Endothelial cell of umbilical vein (primary cell): Measurements from ENCODE around the gene PDE7B. TPM values are rescaled to one million over a fixed set of nuclear protein-coding genes. Genes with fewer than 3 reads are reported as not detected.

Source experiments
- BruUV-seq: library from RNA; stranded (reverse); fragments of 400-500 nt; replicated peaks from 2 replicates; lab custom pipeline; 2021; lab: Mats Ljungman, UMichigan
- CTCF ChIA-PET: fragments of 300-600, 350-600 bp; sonication (Branson Sonifier 250); formaldehyde crosslinking; loops from one replicate; lab custom pipeline; 2021; ENCODE audit warnings: antibody characterized with exemption, inconsistent platforms; lab: Charles Lee
- POLR2A ChIA-PET: fragments of 300-600, 350-600 bp; sonication (Branson Sonifier 250); formaldehyde crosslinking; loops from one replicate; lab custom pipeline; 2021; ENCODE audit warnings: antibody characterized with exemption, inconsistent platforms; lab: Charles Lee
- DNase-seq: peaks from one replicate; pipeline ENCODE4 v3.0.0-alpha.2; 2011; ENCODE audit warnings: low read depth, low spot score
- FAIRE-seq: peaks from 2 replicates; lab custom pipeline; 2011; peaks lifted over from hg19 to GRCh38; lab: Jason Lieb, UNC
- H2AFZ ChIP-seq: 2 replicates; pipeline ENCODE4 v1.6.0; 2012; ENCODE audit warnings: low read depth, low read length, control low read depth, inconsistent platforms
- H3K27ac ChIP-seq: 2 replicates; pipeline ENCODE4 v1.5.1; 2011; ENCODE audit warnings: low read depth, mild to moderate bottlenecking, control low read depth, low read length, moderate library complexity; ENCODE audit not compliant: insufficient read depth
- H3K27me3 ChIP-seq, 2 experiments: 2 replicates each; pipeline versions ENCODE4 v1.6.0 to v1.6.1; 2011; ENCODE audit warnings: low read length in 2 of 2, mixed read lengths in 1 of 2; ENCODE audit not compliant: control insufficient read depth in 2 of 2, insufficient read depth in 2 of 2
- H3K36me3 ChIP-seq, 2 experiments: 2 replicates in 1 of 2; 3 replicates in 1 of 2; pipeline ENCODE4 v1.5.1; 2011; ENCODE audit warnings: low read length in 2 of 2, mild to moderate bottlenecking in 1 of 2, moderate library complexity in 1 of 2; ENCODE audit not compliant: control insufficient read depth in 2 of 2, insufficient read depth in 2 of 2; ENCODE audit errors: extremely low read depth in 1 of 2
- H3K4me1 ChIP-seq: 3 replicates; pipeline ENCODE4 v1.5.1; 2011; ENCODE audit warnings: mild to moderate bottlenecking, low read length; ENCODE audit not compliant: control insufficient read depth, insufficient read depth; ENCODE audit errors: extremely low read depth
- H3K4me2 ChIP-seq: 2 replicates; pipeline ENCODE4 v1.6.1; 2011; ENCODE audit warnings: low read length, control low read depth, mixed read lengths; ENCODE audit not compliant: insufficient read depth
- H3K4me3 ChIP-seq, 3 experiments: fragments of 200-600 bp in 1 of 3; sonication (generic), shearing (Covaris generic) in 1 of 3; replicated peaks in 1 of 3; 2 replicates each; pipeline ENCODE4 v1.5.1; 2011 to 2016; ENCODE audit warnings: control low read depth in 3 of 3, low read length in 3 of 3, mild to moderate bottlenecking in 2 of 3, inconsistent platforms in 1 of 3, low read depth in 1 of 3, moderate library complexity in 1 of 3; ENCODE audit not compliant: insufficient read depth in 1 of 3
- H3K79me2 ChIP-seq: 2 replicates; pipeline ENCODE4 v1.6.0; 2012; ENCODE audit warnings: low read length, inconsistent platforms; ENCODE audit not compliant: control insufficient read depth, insufficient read depth
- H3K9ac ChIP-seq: replicated peaks from 2 replicates; pipeline ENCODE3; 2011; ENCODE audit warnings: low read length, control low read depth; ENCODE audit not compliant: insufficient read depth; ENCODE audit errors: extremely low read depth
- H3K9me1 ChIP-seq: replicated peaks from 3 replicates; pipeline ENCODE4 v1.6.0; 2011; ENCODE audit warnings: mild to moderate bottlenecking, low read length; ENCODE audit not compliant: control insufficient read depth, insufficient read depth; ENCODE audit errors: extremely low read depth
- H3K9me3 ChIP-seq: replicated peaks from 2 replicates; pipeline ENCODE4 v1.5.1; 2012; ENCODE audit warnings: low read length, inconsistent platforms; ENCODE audit not compliant: control insufficient read depth, insufficient read depth
- H4K20me1 ChIP-seq: replicated peaks from 2 replicates; pipeline ENCODE3; 2011; ENCODE audit warnings: mild to moderate bottlenecking, low read length; ENCODE audit not compliant: control insufficient read depth, insufficient read depth; ENCODE audit errors: extremely low read depth
- CTCF ChIP-seq, 2 donors: IDR thresholded peaks; 1 replicate in 1 of 2; 2 replicates in 1 of 2; pipeline ENCODE4 v1.5.1; 2011; ENCODE audit warnings: low read length in 2 of 2, mild to moderate bottlenecking in 2 of 2, moderate library complexity in 2 of 2, control low read depth in 1 of 2, inconsistent platforms in 1 of 2, low read depth in 1 of 2; ENCODE audit not compliant: insufficient read depth in 1 of 2; ENCODE audit errors: extremely low read depth in 1 of 2
- EZH2 ChIP-seq: IDR thresholded peaks from 2 replicates; pipeline ENCODE4 v1.6.1; 2012; ENCODE audit warnings: borderline replicate concordance, low read depth, mild to moderate bottlenecking, moderate library complexity, low read length, inconsistent platforms; ENCODE audit not compliant: severe bottlenecking
- FOS ChIP-seq: IDR thresholded peaks from 2 replicates; pipeline ENCODE4 v1.6.1; 2011; ENCODE audit warnings: mild to moderate bottlenecking, low read length, moderate library complexity, borderline replicate concordance; ENCODE audit not compliant: insufficient read depth
- GATA2 ChIP-seq: IDR thresholded peaks from 2 replicates; pipeline ENCODE4 v1.7.0; 2011; ENCODE audit warnings: low read depth, mild to moderate bottlenecking, moderate library complexity, mixed read lengths, low read length; ENCODE audit not compliant: insufficient read length, insufficient read depth
- JUN ChIP-seq: IDR thresholded peaks from 2 replicates; pipeline ENCODE4 v1.6.1; 2011; ENCODE audit warnings: borderline replicate concordance, low read depth; ENCODE audit not compliant: insufficient read length, insufficient read depth
- MAX ChIP-seq: IDR thresholded peaks from 2 replicates; pipeline ENCODE4 v1.6.1; 2011; ENCODE audit not compliant: insufficient read depth, insufficient read length
- MYC ChIP-seq: IDR thresholded peaks from one replicate; pipeline ENCODE4 v1.6.1; 2011; ENCODE audit warnings: mild to moderate bottlenecking, low read depth, low read length
- POLR2A ChIP-seq: IDR thresholded peaks from 2 replicates; pipeline ENCODE4 v1.6.1; 2012; ENCODE audit warnings: low read depth, mild to moderate bottlenecking, control low read depth, low read length
- POLR2AphosphoS5 ChIP-seq: IDR thresholded peaks from 2 replicates; pipeline ENCODE4 v1.6.1; 2012; ENCODE audit warnings: low read depth, mild to moderate bottlenecking, control low read depth, low read length, moderate library complexity; ENCODE audit not compliant: insufficient read depth
- dilution Hi-C: fragments of 300-500 bp; cut with MboI; formaldehyde crosslinking; loops from one replicate; pipeline ENCODE4 v1.15.0; 2019; ENCODE audit warnings: low sequenced_read_pairs; ENCODE audit not compliant: extremely low pct_ligation_motif_present
- intact Hi-C: fragments of 100-400 bp; cut with micrococcal nuclease; formaldehyde crosslinking; loops from one replicate; pipeline ENCODE4 v1.10.0; 2022
- polyA plus RNA-seq, 4 experiments: library from polyadenylated mRNA; depleted of rRNA in 3 of 4; stranded (reverse) in 3 of 4; unstranded in 1 of 4; fragments of >200 nt; gene quantifications; 2 replicates each; pipeline versions ENCODE4 v1.2.1 to v1.2.3, GENCODE V29; 2011 to 2012; ENCODE audit warnings: missing spikeins in 1 of 4
- total RNA-seq: library from RNA; stranded (reverse); gene quantifications from 2 replicates; pipeline ENCODE4 v1.2.3, GENCODE V29; 2021

The PDE7B gene
- total and polyA plus RNA-seq, 2 donors (not counting 3 experiments of a cell fraction or from before 2014, with no cell fraction given) = 20.6 to 25.1 TPM

DNA sequence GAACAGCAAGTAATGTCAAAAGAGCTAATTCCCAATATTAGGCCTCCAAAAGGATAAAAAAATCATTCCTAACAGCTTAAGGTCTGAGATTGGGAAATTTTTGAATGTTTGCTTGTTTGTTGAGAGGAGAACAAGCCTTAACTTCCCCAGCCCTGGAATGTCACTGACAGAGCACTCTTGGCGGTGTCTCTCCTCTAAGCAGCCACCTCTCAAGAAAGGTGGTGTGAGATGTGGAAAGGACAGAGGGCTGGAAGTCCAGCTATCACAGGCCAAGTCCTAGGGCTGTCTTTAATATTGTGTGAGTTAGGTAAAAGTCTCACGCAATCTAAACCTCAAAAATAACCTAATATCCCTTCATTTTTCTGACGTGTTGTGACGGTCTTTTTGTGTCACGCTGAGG is 297.0 kb downstream of the PDE7B start:
- FAIRE-seq = no peak
- H2AFZ ChIP-seq = no peak overlapping the region
- peaks cover 25% of the 10 kb centered on the region for H3K4me1 ChIP-seq
- H3K9ac ChIP-seq = no peak overlapping the region
- ChIA-PET POLR2A (no interaction called here), CTCF (interaction anchor here (0.6 to 1.4 kb wide), 3 partner anchors 38 to 116 kb away, joined by 3 to 5 read pairs (median 4); no protein-coding TSS in a partner anchor)
- no peak overlapping the region for H3K4me2 ChIP-seq
- H3K27ac ChIP-seq = no peak overlapping the region
- no peak for TF ChIP-seq EZH2
- no peak for TF ChIP-seq CTCF (IDR thresholded peaks at IDR 0.05; ENCODE audit: extremely low read depth in 1 of 2, insufficient read depth in 1 of 2, low read depth in 1 of 2, low read length in 2 of 2)
- TF ChIP-seq POLR2A = no peak
- no peak for TF ChIP-seq FOS
- TF ChIP-seq JUN = no peak
- TF ChIP-seq MYC = no peak
- no peak for TF ChIP-seq GATA2
- no peak for TF ChIP-seq MAX
- no peak for TF ChIP-seq POLR2AphosphoS5
- DNase-seq = no peak
- H3K27me3 ChIP-seq = no peaks in the 10 kb centered on the region
- peaks cover 7% of the 10 kb centered on the region for H3K79me2 ChIP-seq
- no peaks in the 10 kb centered on the region for H3K9me3 ChIP-seq
- dilution Hi-C loops = no loop called here
- no peak overlapping the region for H3K4me3 ChIP-seq
- intact Hi-C loops = no loop called here
- BruUV-seq = no TSS peak
- peaks cover 8 to 17% of the 10 kb centered on the region in 2 experiments for H3K36me3 ChIP-seq
- H3K9me1 ChIP-seq = no peaks in the 10 kb centered on the region
- H4K20me1 ChIP-seq = no peaks in the 10 kb centered on the region
